Liver (tissue), 3 donors: Measurements from ENCODE around the gene RAB28.

Experiments used
- ATF3 ChIP-seq: IDR thresholded peaks from 2 replicates; pipeline ENCODE4 v1.6.1; 2016; ENCODE audit warnings: antibody characterized with exemption
- CTCF ChIP-seq: fragments of 150-350 bp; IDR thresholded peaks from 2 replicates; pipeline ENCODE4 v1.5.1; 2017; ENCODE audit warnings: improper control_type of control experiment, low read depth, low read length; ENCODE audit not compliant: missing input control
- EGR1 ChIP-seq, 2 donors: IDR thresholded peaks; 2 replicates each; pipeline ENCODE4 v1.6.1; 2016 to 2018; ENCODE audit warnings: antibody characterized with exemption in 2 of 2, low read depth in 2 of 2
- GABPA ChIP-seq, 2 donors: IDR thresholded peaks in 1 of 2; conservative IDR thresholded peaks in 1 of 2; 2 replicates each; pipeline ENCODE4 v1.6.1; 2016; ENCODE audit warnings: antibody characterized with exemption in 2 of 2, mild to moderate bottlenecking in 1 of 2, moderate library complexity in 1 of 2
- HNF4G ChIP-seq: IDR thresholded peaks from 2 replicates; pipeline ENCODE4 v1.6.1; 2016; ENCODE audit warnings: antibody characterized with exemption
- JUND ChIP-seq, 2 donors: IDR thresholded peaks; 2 replicates each; pipeline ENCODE4 v1.6.1; 2016; ENCODE audit warnings: antibody characterized with exemption in 2 of 2
- NR2F2 ChIP-seq: IDR thresholded peaks from 2 replicates; pipeline ENCODE4 v1.6.1; 2016; ENCODE audit warnings: antibody characterized with exemption
- REST ChIP-seq: IDR thresholded peaks from 2 replicates; pipeline ENCODE4 v1.6.1; 2016; ENCODE audit warnings: antibody characterized with exemption, mild to moderate bottlenecking
- RXRA ChIP-seq, 2 donors: IDR thresholded peaks; 2 replicates each; pipeline ENCODE4 v1.6.1; 2017 to 2018; ENCODE audit warnings: antibody characterized with exemption in 2 of 2, mild to moderate bottlenecking in 1 of 2
- SP1 ChIP-seq: IDR thresholded peaks from 2 replicates; pipeline ENCODE4 v1.6.1; 2018; ENCODE audit warnings: antibody characterized with exemption, mild to moderate bottlenecking
- TAF1 ChIP-seq: conservative IDR thresholded peaks from 2 replicates; pipeline ENCODE4 v1.6.1; 2016; ENCODE audit warnings: antibody characterized with exemption, mild to moderate bottlenecking
- YY1 ChIP-seq: IDR thresholded peaks from 2 replicates; pipeline ENCODE4 v1.6.1; 2016; ENCODE audit warnings: antibody characterized with exemption, mild to moderate bottlenecking
- TF ChIP-seq, protein P1 (sequence below): IDR thresholded peaks from 2 replicates; pipeline ENCODE4 v1.6.1; 2016; ENCODE audit warnings: antibody characterized with exemption
- TF ChIP-seq, protein P2 (sequence below): IDR thresholded peaks from 2 replicates; pipeline ENCODE4 v1.6.1; 2016; ENCODE audit warnings: antibody characterized with exemption
- donor health status: healthy.
- donor health status: healthy.

GRCh38 chr4:13327991-13328390, 156.1 kb downstream of the RAB28 start:
- TF ChIP-seq CTCF: no peak
- TF ChIP-seq EGR1 (IDR thresholded peaks at IDR 0.05; ENCODE audit: low read depth in 2 of 2): no peak
- no peak for TF ChIP-seq REST
- no peak for TF ChIP-seq NR2F2
- no peak for TF ChIP-seq ATF3
- no peak for TF ChIP-seq HNF4G
- TF ChIP-seq, protein P1, sequence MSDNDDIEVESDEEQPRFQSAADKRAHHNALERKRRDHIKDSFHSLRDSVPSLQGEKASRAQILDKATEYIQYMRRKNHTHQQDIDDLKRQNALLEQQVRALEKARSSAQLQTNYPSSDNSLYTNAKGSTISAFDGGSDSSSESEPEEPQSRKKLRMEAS: no peak
- TF ChIP-seq GABPA (IDR thresholded peaks at IDR 0.05 in 1 of 2, conservative IDR thresholded peaks at IDR 0.05 in 1 of 2): no peak
- TF ChIP-seq TAF1: no peak
- TF ChIP-seq SP1: no peak
- TF ChIP-seq, protein P2, sequence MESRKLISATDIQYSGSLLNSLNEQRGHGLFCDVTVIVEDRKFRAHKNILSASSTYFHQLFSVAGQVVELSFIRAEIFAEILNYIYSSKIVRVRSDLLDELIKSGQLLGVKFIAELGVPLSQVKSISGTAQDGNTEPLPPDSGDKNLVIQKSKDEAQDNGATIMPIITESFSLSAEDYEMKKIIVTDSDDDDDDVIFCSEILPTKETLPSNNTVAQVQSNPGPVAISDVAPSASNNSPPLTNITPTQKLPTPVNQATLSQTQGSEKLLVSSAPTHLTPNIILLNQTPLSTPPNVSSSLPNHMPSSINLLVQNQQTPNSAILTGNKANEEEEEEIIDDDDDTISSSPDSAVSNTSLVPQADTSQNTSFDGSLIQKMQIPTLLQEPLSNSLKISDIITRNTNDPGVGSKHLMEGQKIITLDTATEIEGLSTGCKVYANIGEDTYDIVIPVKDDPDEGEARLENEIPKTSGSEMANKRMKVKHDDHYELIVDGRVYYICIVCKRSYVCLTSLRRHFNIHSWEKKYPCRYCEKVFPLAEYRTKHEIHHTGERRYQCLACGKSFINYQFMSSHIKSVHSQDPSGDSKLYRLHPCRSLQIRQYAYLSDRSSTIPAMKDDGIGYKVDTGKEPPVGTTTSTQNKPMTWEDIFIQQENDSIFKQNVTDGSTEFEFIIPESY: no peak
- no peak for TF ChIP-seq RXRA (IDR thresholded peaks at IDR 0.05)
- TF ChIP-seq JUND (IDR thresholded peaks at IDR 0.05): no peak
- TF ChIP-seq YY1: no peak
